Islet of Langerhans (tissue), 1 donor: ENCODE measurements around the gene ANKRD12.

Experiments used
- FAIRE-seq: peaks from one replicate; lab custom pipeline; 2011; peaks lifted over from hg19 to GRCh38; lab: Jason Lieb, UNC

The ANKRD12 gene

DNA sequence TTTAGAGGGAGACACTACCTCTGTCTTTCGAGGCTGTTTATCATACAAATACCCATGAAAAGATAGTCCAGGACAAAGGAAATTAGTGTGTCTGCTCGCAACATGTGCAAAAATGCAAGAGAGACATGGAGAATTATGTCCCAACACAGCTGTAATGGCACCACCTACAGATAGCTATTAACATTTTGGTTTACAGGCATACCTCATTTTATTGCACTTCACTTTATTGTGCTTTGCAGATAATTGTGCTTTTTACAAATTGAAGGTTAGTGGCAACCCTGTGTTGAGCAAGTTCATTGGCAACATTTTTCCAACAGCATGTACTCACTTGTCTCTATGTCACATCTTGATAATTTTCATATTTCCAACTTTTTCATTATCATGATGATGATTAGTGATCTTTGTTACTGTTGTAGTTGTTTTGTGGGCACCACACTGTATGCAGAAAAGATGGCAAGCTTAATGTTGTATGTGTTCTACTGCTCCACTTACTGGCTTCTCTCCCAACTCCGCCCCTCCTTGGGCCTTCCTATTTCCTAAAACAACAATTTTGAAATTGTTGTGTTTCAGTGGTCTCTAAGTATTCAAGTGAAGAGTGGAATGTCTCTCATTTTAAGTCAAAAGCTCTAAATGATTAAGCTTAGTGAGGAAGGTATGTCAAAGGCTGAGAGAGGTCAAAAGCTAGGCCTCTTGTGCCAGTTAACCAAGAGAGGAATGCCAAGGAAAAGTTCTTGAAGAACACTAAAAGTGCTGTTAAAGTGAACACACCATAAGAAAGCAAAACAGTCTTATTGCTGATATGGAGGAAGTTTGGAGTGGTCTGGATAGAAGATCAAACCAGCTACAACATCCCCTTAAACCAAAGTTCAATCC is 52.0 kb downstream of the ANKRD12 start:
- FAIRE-seq: no peak

DNA sequence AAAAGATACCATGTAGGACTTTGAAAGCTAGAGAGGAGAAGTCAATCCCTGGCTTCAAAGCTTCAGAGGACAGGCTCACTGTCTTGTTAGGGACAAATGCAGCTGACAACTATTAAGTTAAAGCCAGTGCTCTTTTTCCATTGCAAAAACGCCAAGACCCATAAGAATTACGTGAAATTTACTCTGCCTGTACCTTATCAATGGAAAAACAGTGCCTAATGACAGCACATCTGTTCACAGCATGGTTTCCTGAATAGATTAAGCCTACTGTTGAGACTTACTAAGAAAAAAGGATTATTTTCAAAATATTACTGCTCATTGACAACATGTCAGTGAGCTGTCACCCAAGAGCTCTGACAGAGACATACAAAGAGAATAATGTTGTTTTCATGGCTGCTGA is 52.9 kb downstream of the ANKRD12 start:
- FAIRE-seq: no peak

DNA sequence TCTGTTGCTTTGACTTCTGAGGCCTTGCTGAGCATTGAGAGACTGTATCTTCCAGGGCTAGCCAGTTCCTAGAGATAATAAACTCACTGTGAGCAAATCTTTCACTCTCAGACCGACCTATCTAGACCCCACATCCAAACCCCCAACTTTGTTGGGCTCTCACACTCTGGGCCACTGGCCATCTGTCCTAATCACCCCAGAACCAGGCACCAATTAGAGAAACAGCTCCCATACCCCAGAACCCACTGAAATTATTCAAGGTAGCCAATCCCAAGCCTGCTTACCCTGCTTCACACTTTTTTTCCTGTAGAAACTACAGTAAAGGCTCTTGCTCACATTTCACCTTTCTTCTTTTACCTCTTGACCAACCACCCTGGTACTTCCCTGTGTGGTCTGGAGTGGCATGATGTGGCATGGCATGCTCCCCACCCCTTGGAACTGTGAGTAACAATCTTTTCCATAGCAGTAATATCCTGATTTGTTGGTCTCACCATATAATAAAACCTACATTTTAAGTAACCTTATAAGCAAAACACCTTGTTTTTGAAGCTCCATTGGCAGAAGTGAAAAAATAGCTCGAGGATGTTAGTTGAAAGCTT is 55.2 kb downstream of the ANKRD12 start:
- no peak for FAIRE-seq

DNA sequence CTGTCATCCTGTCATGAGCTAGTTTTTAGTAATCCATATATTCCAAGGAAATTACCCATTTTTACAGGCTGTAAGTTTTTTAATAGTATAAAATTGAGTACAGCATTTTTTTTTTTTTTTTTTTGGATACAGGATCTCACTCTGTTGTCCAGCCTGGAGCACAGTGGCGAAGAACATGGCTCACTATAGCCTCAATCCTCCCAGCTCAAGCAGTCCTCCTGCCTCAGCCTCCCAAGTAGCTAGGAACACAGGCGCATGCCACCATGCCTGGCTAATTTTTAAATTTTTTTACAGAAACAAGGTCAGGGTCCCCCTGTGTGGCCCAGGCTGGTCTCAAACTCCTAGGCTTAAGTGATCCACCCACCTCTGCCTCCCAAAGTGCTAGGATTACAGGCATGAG is 56.5 kb downstream of the ANKRD12 start:
- FAIRE-seq: no peak

DNA sequence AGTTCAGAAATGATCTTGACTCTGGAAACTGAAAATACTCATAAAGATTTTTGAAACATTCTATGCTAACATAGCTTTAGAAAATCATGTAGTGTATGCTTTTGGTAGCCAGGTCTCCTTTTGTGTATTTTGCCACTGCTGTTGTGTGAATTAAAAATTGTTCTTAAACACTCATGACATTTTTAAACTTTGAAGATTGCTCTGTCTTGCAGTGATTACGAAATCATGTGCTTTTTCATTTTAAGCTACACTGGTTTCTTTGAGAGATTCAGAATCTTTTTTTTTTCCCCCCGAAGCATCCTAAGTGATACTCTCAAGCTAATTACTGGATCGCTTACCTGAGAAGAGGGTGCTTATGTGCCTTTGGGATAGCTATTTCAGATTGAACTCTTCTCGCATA is 60.0 kb downstream of the ANKRD12 start:
- no peak for FAIRE-seq

DNA sequence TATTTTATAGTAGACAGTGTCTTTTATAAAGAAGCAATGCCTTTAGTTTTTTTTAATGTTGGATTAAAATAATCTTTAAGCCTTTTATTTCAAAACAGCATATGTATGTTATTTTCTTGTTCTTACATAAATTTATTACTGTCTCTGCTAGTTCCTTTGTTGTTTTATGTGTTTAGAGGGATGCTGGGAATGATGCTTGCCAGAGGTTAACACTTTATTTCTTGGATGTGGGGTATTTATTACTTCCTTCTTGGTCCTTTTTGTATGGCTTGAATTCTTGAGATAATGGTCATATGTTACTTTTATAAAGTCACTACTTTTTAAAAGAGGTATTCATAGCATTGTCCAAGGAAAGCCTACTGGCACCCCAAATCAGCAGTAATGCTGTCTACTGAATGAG is 63.1 kb downstream of the ANKRD12 start:
- FAIRE-seq: no peak

DNA sequence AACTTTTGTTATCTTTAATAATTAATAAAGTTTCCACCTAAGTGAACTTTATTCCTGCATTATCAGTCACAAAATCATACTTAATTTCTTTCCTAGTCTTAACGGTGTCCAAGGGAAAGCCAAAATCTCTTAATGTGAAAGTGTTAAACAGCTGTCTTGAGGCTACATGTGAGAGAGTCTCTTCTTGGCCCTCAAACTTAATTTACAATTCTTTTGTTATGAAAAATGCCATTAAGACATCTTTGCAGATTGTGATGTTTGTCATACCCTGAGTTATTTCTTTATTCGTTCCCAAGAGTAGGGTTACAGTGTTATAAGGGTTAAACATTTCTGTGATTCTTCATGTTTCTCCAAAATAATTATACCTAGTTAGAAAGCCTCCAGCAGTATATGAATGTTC is 64.6 kb downstream of the ANKRD12 start:
- no peak for FAIRE-seq

DNA sequence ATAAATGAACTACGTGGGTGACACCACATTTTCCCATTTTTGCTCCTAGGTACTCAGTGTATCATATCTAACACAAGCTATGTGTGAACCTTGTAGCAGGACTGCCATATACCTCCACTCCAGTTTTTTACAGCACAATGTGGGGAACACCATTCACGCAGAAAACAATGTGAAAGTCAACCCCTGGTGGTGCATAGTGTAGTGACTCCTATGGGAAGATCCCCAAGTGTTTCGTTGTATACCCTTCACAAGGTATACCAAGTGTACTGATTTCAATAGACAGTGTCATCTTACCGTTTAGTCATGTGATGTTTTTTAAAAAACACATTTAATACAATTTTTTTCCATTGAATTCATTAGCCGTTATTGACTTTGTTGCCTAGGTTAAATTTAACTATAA is 68.1 kb downstream of the ANKRD12 start:
- no peak for FAIRE-seq

DNA sequence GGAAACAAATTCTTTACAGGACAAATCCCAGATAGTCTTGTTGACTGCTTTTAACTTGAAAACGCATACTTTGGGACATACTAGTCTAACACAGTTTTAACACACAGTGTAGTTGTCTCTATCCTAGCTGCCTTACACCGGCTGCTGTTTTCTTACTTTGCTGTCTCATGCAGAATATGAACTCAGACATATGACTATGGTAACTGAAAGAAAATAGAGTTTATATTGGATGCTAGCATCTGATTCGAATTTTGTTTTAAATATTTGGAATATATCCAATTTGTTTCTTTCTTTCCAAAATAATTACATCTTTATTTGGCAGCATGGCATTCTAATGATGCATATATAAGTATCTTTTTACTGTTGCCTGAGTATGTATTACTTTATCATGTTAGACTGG is 69.8 kb downstream of the ANKRD12 start:
- FAIRE-seq: no peak

DNA sequence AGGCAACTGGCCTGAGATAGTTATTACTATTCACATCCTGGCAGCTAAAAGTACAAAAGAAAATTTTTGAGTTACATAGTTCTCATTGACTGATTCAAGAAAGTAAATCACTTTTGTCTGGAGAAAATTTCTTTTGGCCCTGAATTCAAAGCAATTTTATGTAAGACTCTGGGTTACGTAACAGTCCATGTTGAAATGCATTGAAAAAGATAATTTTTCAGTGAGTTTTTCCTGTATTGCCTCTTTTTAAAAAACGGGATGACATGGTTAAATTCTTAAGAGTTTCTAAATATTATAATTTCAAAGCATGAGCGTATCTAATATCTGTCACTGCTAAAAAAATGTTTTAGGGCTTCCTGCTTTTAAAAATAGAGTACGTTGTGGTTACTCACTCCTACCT is 72.7 kb downstream of the ANKRD12 start:
- FAIRE-seq: peak; percentile 33

DNA sequence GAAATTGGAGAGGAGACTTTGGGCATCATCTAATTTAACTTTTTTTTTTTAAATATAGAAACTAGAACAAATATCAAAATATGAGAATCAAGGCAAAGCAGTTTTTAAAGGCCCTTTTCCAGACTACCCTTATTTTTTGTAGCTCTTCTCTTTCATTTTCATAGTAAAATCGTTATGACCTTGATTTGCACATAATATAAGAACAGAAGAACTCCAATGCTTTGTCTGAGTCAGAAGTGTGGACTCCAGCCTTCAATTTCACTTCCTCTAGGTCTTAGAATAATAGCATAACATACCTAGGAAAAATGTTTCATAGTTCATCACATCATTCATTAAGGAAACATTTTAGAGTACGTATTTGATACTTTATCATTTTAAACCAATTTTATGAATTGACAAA is 74.4 kb downstream of the ANKRD12 start:
- FAIRE-seq: peak; percentile 55

DNA sequence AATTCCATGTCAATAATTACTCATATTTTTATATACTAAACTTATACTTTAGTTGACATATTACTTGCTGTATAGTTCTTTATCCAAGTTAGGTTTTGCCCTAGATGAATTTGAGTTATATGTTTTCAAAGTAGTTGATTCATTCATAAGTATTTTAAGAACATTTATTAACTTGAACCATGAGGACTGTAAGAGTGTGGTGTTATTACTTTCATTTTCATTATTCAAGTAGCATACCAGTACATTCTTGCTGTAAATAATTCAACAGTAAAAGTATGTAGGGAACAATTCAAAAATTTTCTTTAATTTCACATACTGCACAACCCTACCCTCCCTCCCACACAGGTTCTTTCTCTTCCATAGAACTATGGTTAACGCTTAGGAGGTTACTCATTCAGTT is 75.4 kb downstream of the ANKRD12 start:
- no peak for FAIRE-seq

DNA sequence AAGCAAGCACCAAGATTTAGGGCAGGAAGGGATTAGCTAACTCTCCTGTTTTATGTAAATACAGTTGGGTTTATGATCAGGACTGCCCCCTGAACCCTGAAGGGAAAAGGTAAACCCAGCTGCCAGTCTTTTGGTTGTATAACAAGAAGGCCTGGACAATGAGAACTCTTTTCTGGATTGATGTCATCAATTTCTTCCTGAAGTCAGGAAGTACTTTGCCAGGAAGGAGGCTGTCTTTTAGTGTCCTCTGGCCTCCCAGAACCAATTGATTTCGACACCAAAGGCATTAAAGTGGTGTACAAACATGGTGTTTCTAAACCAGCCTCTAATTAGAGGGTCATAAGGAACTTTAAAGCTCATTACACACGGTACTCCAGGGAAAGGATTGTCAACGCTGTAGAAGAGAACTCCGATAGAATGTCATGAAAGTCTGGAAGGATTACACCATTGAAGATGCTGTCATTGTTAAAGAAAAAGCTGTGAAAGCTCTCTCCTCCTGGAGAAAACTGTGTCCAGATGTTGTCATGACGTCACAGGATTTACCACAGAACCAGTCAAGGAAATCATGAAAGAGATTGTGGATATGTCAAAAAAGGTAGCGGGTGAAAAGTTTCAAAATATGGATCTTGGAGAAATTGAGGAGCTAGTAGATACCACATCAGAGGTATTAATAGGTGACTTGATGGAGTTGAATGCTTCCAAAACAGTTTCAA is 78.8 kb downstream of the ANKRD12 start:
- no peak for FAIRE-seq

DNA sequence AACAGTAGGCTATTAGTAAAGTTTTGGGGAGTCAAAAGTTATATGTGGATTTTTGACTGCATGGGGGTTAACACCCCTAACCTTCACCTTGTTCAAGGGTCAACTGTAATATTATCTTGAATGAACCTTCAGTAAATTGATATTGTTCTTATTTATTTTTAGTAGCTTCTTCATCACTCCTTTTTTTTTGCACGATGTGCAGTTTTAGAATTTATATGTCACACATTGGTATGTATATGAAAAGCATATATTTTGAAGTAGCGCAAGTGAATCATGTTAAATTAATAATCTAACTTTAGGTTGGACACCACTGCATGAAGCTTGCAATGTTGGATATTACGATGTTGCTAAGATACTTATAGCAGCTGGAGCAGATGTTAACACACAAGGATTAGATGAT is 79.9 kb downstream of the ANKRD12 start:
- FAIRE-seq: no peak

DNA sequence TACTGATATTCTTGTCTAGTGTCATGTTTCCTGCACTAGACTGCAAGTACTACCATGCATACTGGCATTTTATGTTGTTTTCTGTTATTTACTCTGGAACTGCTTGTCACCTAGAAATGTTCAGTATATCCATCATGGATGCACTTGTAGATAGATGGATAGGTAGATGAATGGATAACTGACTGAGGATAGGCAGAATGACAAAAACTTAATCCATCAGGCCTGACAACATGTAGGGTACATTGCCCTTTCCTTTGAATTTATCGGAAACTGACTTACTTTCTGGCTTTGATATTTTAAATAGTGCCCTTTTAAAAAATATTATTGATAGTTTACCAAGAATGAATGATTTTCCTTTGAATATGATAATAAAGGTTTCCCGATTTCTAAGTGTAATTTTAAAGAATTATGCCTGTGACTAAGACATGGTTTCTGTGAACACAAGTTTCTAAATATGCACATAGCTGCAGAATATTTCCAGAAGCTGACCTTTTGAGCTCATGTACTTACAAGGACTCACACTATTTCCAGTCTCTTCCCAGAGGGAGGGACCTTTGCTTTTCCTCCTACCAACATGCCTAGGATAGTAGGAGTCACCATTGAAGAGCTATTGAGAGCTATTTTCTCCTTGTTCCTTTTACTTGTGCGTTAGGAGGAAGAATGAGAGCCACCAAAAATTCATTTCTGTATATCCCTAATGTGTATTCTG is 81.3 kb downstream of the ANKRD12 start:
- no peak for FAIRE-seq

DNA sequence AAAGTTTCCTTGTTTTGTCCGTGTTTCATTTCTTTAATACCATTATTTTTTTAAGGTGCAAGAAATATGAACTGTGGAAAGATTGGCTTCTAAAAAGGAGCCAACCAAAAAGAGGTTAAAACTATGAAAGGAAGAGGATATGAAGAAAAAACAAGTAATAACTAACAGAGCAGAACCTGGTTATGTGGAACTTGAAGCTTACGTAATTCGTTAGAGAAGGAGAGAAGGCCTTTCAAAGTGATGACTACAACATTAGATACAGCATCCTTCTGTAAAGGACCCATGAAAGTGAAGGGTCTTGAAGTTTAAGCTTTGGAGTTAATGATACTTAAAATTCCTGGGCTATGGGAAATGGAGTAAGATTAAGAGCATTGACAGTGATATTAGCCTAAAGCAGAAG is 84.5 kb downstream of the ANKRD12 start:
- FAIRE-seq: no peak

DNA sequence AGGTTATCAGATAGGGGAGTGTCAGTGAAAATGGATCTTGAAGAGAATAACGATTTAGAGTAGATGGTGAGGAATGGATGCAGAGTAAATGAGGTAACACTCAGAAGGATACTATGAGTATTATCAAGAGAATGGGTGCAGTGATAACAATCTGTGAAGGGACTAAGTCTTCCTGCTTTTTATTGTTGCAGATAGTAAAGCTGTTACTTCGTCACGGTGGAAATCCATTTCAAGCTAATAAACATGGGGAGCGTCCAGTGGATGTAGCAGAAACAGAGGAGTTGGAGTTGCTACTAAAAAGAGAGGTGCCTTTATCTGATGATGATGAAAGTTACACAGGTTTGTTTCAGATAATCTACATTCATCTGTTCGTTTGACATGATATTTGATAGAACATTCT is 85.1 kb downstream of the ANKRD12 start:
- no peak for FAIRE-seq

DNA sequence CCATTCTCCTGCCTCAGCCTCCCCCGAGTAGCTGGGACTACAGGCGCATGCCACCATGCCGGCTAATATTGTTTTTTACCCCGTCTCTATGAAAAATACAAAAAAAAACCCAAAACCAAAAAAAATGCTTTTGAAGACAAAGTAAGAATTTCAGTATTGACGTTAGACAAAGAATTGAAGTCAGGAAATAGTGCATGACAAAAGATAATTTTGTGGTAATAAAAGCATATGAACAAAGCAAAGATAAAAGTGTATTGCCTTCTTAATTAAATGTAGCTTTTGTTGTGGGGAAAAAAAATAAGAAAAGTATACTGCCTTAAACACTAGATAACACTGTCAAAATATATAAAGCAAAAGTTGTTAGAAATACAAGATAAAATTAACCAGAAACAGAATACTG is 86.8 kb downstream of the ANKRD12 start:
- no peak for FAIRE-seq

DNA sequence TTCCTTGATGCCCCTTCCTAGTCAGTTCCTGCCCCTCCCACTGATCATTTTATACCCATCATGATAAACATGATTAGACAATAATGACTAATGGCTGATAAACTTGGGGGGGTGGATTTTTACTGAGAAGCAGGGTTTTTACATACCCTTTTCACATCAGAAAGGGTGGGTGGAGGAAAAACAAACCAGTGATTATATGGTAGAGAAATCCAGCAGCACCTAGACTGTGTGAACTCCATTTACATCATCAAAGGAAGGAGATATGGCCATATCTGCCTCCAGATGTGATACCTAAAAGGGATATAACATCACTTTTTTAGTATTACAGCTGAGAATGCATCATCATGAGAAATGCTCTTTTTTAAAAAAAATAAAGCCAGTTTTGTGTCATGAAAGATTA is 89.9 kb downstream of the ANKRD12 start:
- no peak for FAIRE-seq

DNA sequence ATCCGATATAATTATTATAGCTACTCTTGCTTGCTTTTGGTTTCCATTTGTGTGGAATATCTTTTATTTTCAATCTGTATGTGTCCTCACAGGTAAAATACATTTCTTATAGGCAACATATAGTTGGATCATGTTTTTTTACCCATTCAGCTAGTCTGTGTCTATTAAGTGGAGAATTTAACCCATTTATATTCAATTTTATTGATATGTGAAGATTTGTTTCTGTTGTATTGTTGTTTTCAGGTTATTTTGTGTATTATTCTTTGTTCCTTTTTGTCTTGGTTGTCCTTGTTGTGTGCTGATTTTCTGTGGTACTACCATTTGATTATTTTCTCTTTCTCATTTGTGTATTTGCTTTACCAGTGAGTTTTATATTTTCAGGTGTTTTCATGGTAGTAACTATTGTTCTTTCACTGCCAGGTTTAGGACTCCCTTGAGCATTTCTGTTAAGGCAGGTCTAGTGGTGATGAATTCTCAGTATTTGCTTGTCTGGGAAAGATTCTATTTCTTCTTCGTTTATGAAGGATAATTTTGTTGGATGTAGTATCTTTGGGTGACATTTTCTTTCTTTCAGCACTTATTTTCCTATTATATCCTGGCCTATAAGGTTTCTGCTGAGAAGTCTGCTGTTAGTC is 95.4 kb downstream of the ANKRD12 start:
- FAIRE-seq: no peak

DNA sequence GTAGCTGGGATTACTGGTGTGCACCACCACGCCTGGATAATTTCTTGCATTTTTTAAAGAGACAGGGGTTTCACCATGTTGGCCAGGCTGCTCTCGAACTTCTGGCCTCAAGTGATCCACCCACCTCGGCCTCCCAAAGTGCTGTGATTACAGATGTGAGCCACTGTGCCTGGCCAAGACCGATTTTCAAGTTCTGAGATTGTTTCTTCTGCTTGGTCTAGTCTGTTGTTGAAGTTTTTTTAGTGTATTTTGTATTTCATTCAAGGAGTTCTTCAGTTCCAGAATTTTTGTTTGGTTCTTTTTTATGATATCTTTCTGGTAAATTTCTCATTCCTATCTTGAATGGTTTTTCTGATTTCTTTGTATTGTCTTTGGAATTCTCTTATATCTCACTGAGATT is 96.4 kb downstream of the ANKRD12 start:
- no peak for FAIRE-seq

DNA sequence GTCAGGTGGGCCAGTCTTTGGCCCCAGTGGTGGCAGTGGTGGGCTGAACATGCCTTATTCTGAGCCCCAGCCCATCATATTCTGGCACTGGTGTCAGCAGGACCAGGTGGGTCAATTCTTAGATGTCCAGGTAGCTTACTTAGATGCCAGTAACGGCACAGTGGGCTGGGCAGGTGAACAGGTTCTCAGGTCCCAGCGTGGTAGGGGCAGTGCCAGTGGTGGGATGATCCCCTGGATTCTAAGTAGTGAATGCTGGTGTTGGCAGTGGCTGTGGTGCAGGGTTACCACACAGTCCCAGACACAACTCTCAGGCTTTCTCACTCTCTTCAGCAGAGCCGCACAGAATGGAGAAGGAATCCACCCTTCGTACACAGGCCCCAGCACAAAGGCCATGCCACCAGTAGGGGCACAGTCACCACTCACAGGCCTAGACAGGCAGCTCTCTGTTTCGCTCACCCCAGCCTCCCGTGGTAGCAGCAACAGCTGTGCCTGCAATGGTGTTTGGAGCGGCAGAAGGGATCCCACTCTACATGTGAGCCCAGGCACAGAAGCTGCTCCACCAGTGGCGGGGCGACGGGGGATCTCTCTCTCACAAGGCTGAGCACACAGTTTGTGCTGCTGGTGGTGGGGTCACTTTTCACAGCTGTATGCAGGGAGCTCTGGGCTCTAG is 97.3 kb downstream of the ANKRD12 start:
- no peak for FAIRE-seq
